Keratinocyte (primary cell): ENCODE data around the gene GSPT2. TPM values are rescaled to one million over a fixed set of nuclear protein-coding genes. Genes with fewer than 3 reads are reported as not detected.

Experiments
- DNase-seq: peaks from one replicate; pipeline ENCODE4 v3.0.0-alpha.2; 2011; ENCODE audit warnings: low read depth, missing footprints, low spot score
- FAIRE-seq: peaks from 2 replicates; lab custom pipeline; 2011; peaks lifted over from hg19 to GRCh38; lab: Jason Lieb, UNC
- H2AFZ ChIP-seq: 2 replicates; pipeline ENCODE4 v1.6.0; 2012; ENCODE audit warnings: low read length, control low read depth, inconsistent platforms; ENCODE audit not compliant: control insufficient read depth
- H3K27ac ChIP-seq: 2 replicates; pipeline ENCODE4 v1.5.1; 2011; ENCODE audit warnings: low read length; ENCODE audit not compliant: control insufficient read depth, insufficient read depth
- H3K27me3 ChIP-seq: 3 replicates; pipeline ENCODE4 v1.6.0; 2011; ENCODE audit warnings: low read length; ENCODE audit not compliant: control insufficient read depth, insufficient read depth; ENCODE audit errors: extremely low read depth
- H3K36me3 ChIP-seq, 2 experiments: 2 replicates in 1 of 2; 3 replicates in 1 of 2; pipeline ENCODE4 v1.5.1; 2011; ENCODE audit warnings: low read length in 2 of 2, mild to moderate bottlenecking in 1 of 2; ENCODE audit not compliant: control insufficient read depth in 2 of 2, insufficient read depth in 2 of 2; ENCODE audit errors: extremely low read depth in 1 of 2
- H3K4me1 ChIP-seq: 3 replicates; pipeline ENCODE4 v1.5.1; 2011; ENCODE audit warnings: low read length; ENCODE audit not compliant: control insufficient read depth, insufficient read depth; ENCODE audit errors: extremely low read depth
- H3K4me2 ChIP-seq: 3 replicates; pipeline ENCODE4 v1.6.0; 2011; ENCODE audit warnings: low read depth, low read length; ENCODE audit not compliant: control insufficient read depth, insufficient read depth; ENCODE audit errors: extremely low read depth
- H3K4me3 ChIP-seq, 3 experiments: fragments of 200-600 bp in 1 of 3; sonication (generic) in 1 of 3; 2 replicates in 2 of 3; 3 replicates in 1 of 3; pipeline ENCODE4 v1.5.1; 2011 to 2016; ENCODE audit warnings: low read length in 3 of 3, mild to moderate bottlenecking in 3 of 3, control low read depth in 2 of 3, inconsistent platforms in 1 of 3, low read depth in 1 of 3, mixed read lengths in 1 of 3, mixed run types in 1 of 3, moderate library complexity in 1 of 3; ENCODE audit not compliant: control insufficient read depth in 2 of 3, insufficient read depth in 2 of 3; ENCODE audit errors: extremely low read depth in 1 of 3
- H3K79me2 ChIP-seq: 2 replicates; pipeline ENCODE4 v1.6.0; 2012; ENCODE audit warnings: low read length; ENCODE audit not compliant: control insufficient read depth, insufficient read depth
- H3K9ac ChIP-seq: 3 replicates; pipeline ENCODE4 v1.6.0; 2011; ENCODE audit warnings: low read length; ENCODE audit not compliant: control insufficient read depth, insufficient read depth; ENCODE audit errors: extremely low read depth
- H3K9me1 ChIP-seq: 3 replicates; pipeline ENCODE4 v1.6.0; 2011; ENCODE audit warnings: low read length; ENCODE audit not compliant: control insufficient read depth, insufficient read depth; ENCODE audit errors: extremely low read depth
- H3K9me3 ChIP-seq: 2 replicates; pipeline ENCODE4 v1.5.1; 2012; ENCODE audit warnings: low read depth, low read length; ENCODE audit not compliant: control insufficient read depth
- H4K20me1 ChIP-seq: 3 replicates; pipeline ENCODE4 v1.6.0; 2011; ENCODE audit warnings: low read length; ENCODE audit not compliant: control insufficient read depth, insufficient read depth; ENCODE audit errors: extremely low read depth
- CTCF ChIP-seq, 3 experiments: IDR thresholded peaks in 1 of 3; conservative IDR thresholded peaks in 1 of 3; optimal IDR thresholded peaks in 1 of 3; 2 replicates in 2 of 3; 3 replicates in 1 of 3; pipeline versions ENCODE3 to v1.5.1; 2011; ENCODE audit warnings: low read length in 3 of 3, mild to moderate bottlenecking in 3 of 3, moderate library complexity in 2 of 3, control low read depth in 1 of 3, inconsistent platforms in 1 of 3; ENCODE audit not compliant: insufficient read depth in 2 of 3; ENCODE audit errors: extremely low read depth in 1 of 3
- EZH2 ChIP-seq: IDR thresholded peaks from one replicate; pipeline ENCODE4 v1.6.1; 2012; ENCODE audit warnings: inconsistent platforms, mild to moderate bottlenecking, low read length, moderate library complexity
- dilution Hi-C: fragments of 300-500 bp; cut with MboI; formaldehyde crosslinking; loops from one replicate; pipeline ENCODE4 v1.7.0; 2020; ENCODE audit warnings: low sequenced_read_pairs; ENCODE audit not compliant: extremely low pct_ligation_motif_present
- polyA plus RNA-seq, 5 experiments: library from polyadenylated mRNA; depleted of rRNA in 3 of 5; stranded (reverse) in 3 of 5; stranded (forward) in 1 of 5; unstranded in 1 of 5; fragments of >200 nt; gene quantifications; 1 replicate in 1 of 5; 2 replicates in 3 of 5; 3 replicates in 1 of 5; pipeline versions ENCODE4 v1.2.1 to v1.2.3, GENCODE V29; 2011 to 2012; ENCODE audit warnings: missing spikeins in 2 of 5, low read depth in 1 of 5, low replicate concordance in 1 of 5

GSPT2 gene
- polyA plus RNA-seq, 1 donor (not counting 4 experiments of a cell fraction or from before 2014, with no cell fraction given) = 3.8 TPM

- Histone ChIP-seq H3K36me3 (no peaks in the 10 kb centered on the region), H3K9me3 (no peaks in the 10 kb centered on the region), H3K4me2 (no peak overlapping the region), H3K4me1 (no peaks in the 10 kb centered on the region), H2AFZ (no peak overlapping the region), H4K20me1 (no peaks in the 10 kb centered on the region), H3K79me2 (no peaks in the 10 kb centered on the region), H3K27me3 (no peaks in the 10 kb centered on the region), H3K9me1 (no peaks in the 10 kb centered on the region), H3K27ac (no peak overlapping the region), H3K4me3 (no peak overlapping the region), H3K9ac (no peak overlapping the region)
- DNase-seq = no peak
- FAIRE-seq = no peak
- dilution Hi-C loops = no loop called here
- no peak for TF ChIP-seq EZH2
Observed at GRCh38 chrX:51776851-51777250, 33.6 kb downstream of the GSPT2 start.

- Histone ChIP-seq H3K4me3 (no peak overlapping the region), H3K4me1 (no peaks in the 10 kb centered on the region), H4K20me1 (no peaks in the 10 kb centered on the region), H3K9me3 (no peaks in the 10 kb centered on the region), H3K27me3 (no peaks in the 10 kb centered on the region), H3K79me2 (no peaks in the 10 kb centered on the region), H3K4me2 (no peak overlapping the region), H3K27ac (no peak overlapping the region), H3K9ac (no peak overlapping the region), H3K9me1 (no peaks in the 10 kb centered on the region), H3K36me3 (no peaks in the 10 kb centered on the region), H2AFZ (no peak overlapping the region)
- no peak for DNase-seq
- TF ChIP-seq EZH2 = no peak
- no peak for TF ChIP-seq CTCF (optimal IDR thresholded peaks at IDR 0.05 in 1 of 3, IDR thresholded peaks at IDR 0.05 in 1 of 3, conservative IDR thresholded peaks at IDR 0.05 in 1 of 3; ENCODE audit: extremely low read depth in 1 of 3, insufficient read depth in 2 of 3, low read length in 3 of 3)
- FAIRE-seq = no peak
- dilution Hi-C loops = no loop called here
Observed at GRCh38 chrX:51779306-51779705, 36.1 kb downstream of the GSPT2 start.

DNA sequence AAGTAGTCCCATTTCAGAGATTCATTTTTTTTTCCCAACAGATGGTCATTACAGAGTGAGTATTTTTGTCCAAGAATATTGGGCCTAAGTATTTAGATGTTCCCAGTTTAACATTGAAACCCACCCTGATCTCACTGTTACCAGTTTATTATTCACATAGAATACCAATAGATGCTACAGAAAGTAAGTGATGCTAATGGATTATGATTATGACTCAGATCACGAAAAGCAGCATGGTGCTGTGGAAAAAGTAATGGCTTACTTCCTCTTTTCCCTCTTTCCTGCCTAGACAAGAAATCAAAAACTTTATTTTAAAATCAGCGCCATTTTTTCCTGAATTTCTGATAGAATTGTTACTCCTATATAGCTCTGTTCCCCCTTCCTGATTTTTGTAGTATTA is 51.9 kb downstream of the GSPT2 start:
- no peak for FAIRE-seq
- Histone ChIP-seq H3K36me3 (no peaks in the 10 kb centered on the region), H3K9me3 (no peaks in the 10 kb centered on the region), H4K20me1 (no peaks in the 10 kb centered on the region), H3K4me3 (no peak overlapping the region), H3K9me1 (no peaks in the 10 kb centered on the region), H3K9ac (no peak overlapping the region), H2AFZ (no peak overlapping the region), H3K27me3 (no peaks in the 10 kb centered on the region), H3K4me1 (no peaks in the 10 kb centered on the region), H3K79me2 (no peaks in the 10 kb centered on the region), H3K27ac (no peak overlapping the region), H3K4me2 (no peak overlapping the region)
- dilution Hi-C loops = no loop called here
- TF ChIP-seq EZH2 = no peak
- no peak for TF ChIP-seq CTCF (optimal IDR thresholded peaks at IDR 0.05 in 1 of 3, IDR thresholded peaks at IDR 0.05 in 1 of 3, conservative IDR thresholded peaks at IDR 0.05 in 1 of 3; ENCODE audit: extremely low read depth in 1 of 3, insufficient read depth in 2 of 3, low read length in 3 of 3)
- no peak for DNase-seq
